Thyroid gland (tissue), 4 donors: ENCODE data around the gene DENND2D. TPM values are rescaled to one million over a fixed set of nuclear protein-coding genes. Genes with fewer than 3 reads are reported as not detected.

Source experiments
- DNase-seq, 2 donors: peaks; one replicate each; pipeline ENCODE4 v3.0.0-alpha.2; 2019
- H3K27ac ChIP-seq, 3 donors: fragments of 200-600 bp; sonication (generic); 1 replicate in 2 of 3; 2 replicates in 1 of 3; pipeline ENCODE4 v1.5.1; 2016 to 2019; ENCODE audit warnings: mild to moderate bottlenecking in 1 of 3, moderate library complexity in 1 of 3
- H3K27me3 ChIP-seq: fragments of 200-600 bp; sonication (generic); one replicate; pipeline ENCODE4 v1.5.1; 2019
- H3K36me3 ChIP-seq, 2 donors: fragments of 200-600 bp; sonication (generic); one replicate each; pipeline ENCODE4 v1.5.1; 2016 to 2019
- H3K4me1 ChIP-seq, 2 donors: fragments of 200-600 bp; sonication (generic); one replicate each; pipeline ENCODE4 v1.5.1; 2017 to 2019
- H3K4me3 ChIP-seq, 3 donors: fragments of 200-600 bp; sonication (generic); replicated peaks in 1 of 3; 1 replicate in 2 of 3; 2 replicates in 1 of 3; pipeline ENCODE4 v1.5.1; 2016; ENCODE audit warnings: mild to moderate bottlenecking in 1 of 3
- H3K9me3 ChIP-seq: fragments of 200-600 bp; sonication (generic); one replicate; pipeline ENCODE4 v1.5.1; 2017
- POLR2A ChIP-seq, 2 donors: fragments of 450-650 bp; IDR thresholded peaks; one replicate each; pipeline ENCODE4 v1.6.1; 2017; ENCODE audit warnings: antibody characterized with exemption in 2 of 2, mild to moderate bottlenecking in 2 of 2, moderate library complexity in 1 of 2
- WGBS, 2 donors: methylation state at CpG; one replicate each; pipeline ENCODE4 v1.1.5; 2017; 5-methylcytosine and 5-hydroxymethylcytosine counted together
- intact Hi-C: fragments of 100-400 bp; cut with DNase I; formaldehyde crosslinking; loops from one replicate; pipeline ENCODE4 v1.15.1; 2023
- total RNA-seq, 4 donors: library from RNA; depleted of rRNA; stranded (reverse); fragments of >200 nt; gene quantifications; one replicate each; pipeline ENCODE4 v1.2.3, GENCODE V29; 2016
- TF ChIP-seq, protein P1 (sequence below), 6 experiments: fragments of 200-600 bp in 3 of 6; fragments of 450-650 bp in 3 of 6; sonication (generic) in 3 of 6; IDR thresholded peaks; one replicate each; pipeline ENCODE4 v1.5.1; 2016 to 2019; ENCODE audit warnings: antibody characterized with exemption in 6 of 6, mild to moderate bottlenecking in 2 of 6, inconsistent platforms in 1 of 6, moderate library complexity in 1 of 6

DENND2D gene
- total RNA-seq, 4 donors from 2014 or later = 45.1 to 53.3 (median 49.4) TPM

DNA sequence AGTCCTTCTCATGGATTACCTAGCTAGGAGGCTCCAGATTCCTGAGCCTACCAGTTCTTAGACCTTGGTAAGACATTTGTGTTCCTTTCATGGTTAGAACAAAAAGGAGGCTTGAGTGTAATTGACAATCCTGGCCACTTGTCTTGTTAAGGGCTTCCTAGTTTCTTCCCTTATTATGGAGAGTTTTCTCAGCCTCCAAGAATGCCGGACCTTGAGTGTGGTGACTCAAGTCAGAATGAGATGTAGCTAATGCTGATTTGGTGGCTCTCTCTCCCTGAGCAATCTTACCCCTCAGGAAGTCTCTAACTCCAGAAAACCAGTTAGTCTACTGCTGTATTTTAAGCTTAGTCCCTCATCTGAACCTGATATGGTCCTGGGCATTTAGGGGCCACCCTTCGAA is 41.4 kb upstream of the DENND2D start:
- intact Hi-C loops = no loop called here
- TF ChIP-seq POLR2A (IDR thresholded peaks at IDR 0.05) = no peak
- TF ChIP-seq, protein P1, sequence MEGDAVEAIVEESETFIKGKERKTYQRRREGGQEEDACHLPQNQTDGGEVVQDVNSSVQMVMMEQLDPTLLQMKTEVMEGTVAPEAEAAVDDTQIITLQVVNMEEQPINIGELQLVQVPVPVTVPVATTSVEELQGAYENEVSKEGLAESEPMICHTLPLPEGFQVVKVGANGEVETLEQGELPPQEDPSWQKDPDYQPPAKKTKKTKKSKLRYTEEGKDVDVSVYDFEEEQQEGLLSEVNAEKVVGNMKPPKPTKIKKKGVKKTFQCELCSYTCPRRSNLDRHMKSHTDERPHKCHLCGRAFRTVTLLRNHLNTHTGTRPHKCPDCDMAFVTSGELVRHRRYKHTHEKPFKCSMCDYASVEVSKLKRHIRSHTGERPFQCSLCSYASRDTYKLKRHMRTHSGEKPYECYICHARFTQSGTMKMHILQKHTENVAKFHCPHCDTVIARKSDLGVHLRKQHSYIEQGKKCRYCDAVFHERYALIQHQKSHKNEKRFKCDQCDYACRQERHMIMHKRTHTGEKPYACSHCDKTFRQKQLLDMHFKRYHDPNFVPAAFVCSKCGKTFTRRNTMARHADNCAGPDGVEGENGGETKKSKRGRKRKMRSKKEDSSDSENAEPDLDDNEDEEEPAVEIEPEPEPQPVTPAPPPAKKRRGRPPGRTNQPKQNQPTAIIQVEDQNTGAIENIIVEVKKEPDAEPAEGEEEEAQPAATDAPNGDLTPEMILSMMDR (IDR thresholded peaks at IDR 0.05) = no peak
- no peak overlapping the region for H3K4me3 ChIP-seq
- DNase-seq = no peak
- H3K36me3 ChIP-seq = no peaks in the 10 kb centered on the region
- peaks cover 0 to 27% of the 10 kb centered on the region in 2 donors for H3K4me1 ChIP-seq
- peak overlapping the region in 1 of 3 donors; percentile 20 for H3K27ac ChIP-seq
- H3K9me3 ChIP-seq = no peaks in the 10 kb centered on the region
- no peaks in the 10 kb centered on the region for H3K27me3 ChIP-seq
- WGBS, 2 donors = 46 to 55% methylated on average over 2 of the region's 2 CpGs

DNA sequence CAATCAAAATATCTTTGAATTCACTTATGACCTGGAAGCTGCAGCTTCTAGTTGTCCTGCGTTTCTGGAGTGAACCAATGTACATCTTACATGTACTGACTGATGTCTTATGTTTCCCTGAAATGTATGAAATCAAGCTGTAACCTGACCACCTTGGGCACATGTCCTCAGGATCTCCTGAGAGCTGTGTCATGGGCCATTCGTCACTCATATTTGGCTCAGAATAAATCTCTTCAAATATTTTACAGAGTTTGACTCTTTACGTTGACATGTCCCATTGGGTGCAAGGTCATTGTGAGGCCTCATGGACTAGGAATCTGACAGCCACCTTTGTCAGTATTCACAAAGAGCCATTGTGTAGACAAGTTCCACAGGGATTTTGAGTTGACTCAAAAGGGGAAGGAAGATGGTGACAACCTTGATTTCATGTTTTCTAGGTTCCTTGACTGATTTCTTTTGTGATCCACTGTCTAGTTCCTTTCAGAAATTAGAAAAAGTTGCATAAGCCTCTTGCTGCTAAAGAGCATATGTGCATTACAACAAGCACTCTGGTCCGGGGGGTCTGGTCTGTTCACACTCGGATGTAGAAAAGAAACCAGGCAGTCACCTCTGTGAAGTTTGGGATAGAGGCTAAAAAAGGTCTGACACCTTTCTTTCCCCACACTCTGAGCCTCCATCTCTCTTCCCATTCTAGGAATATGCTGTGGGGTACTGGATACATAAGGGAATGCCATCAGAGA is 37.8 kb upstream of the DENND2D start:
- intact Hi-C loops = no loop called here
- no peaks in the 10 kb centered on the region for H3K36me3 ChIP-seq

DNA sequence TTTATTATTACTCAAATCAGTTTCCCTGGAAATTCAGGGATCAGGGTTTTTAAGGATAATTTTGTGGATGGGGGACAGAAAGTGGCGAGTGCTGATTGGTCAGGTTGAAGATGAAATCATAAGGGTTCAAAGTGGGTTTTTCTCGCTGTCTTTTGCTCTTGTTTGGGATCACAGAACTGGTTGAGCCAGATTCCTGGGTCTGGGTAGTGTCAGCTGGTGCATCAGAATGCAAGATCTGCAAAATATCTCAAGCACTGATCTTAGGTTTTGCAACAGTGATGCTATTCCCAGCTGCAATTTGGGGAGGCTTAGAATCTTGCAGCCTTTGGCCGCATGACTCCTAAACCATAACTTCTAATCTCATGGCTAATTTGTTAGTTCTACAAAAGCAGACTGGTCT is 36.4 kb upstream of the DENND2D start:
- no peaks in the 10 kb centered on the region for H3K36me3 ChIP-seq
- peak overlapping the region in 2 of 3 donors; percentile 27 to 30 for H3K27ac ChIP-seq
- TF ChIP-seq, protein P1 (IDR thresholded peaks at IDR 0.05) = no peak
- no peak for TF ChIP-seq POLR2A (IDR thresholded peaks at IDR 0.05)
- peak; percentile 63 for DNase-seq
- WGBS, 2 donors = 51 to 54% methylated on average over 3 of the region's 3 CpGs
- H3K4me3 ChIP-seq = no peak overlapping the region
- intact Hi-C loops = no loop called here
- H3K27me3 ChIP-seq = no peaks in the 10 kb centered on the region
- peaks cover 7 to 39% of the 10 kb centered on the region in 2 donors for H3K4me1 ChIP-seq
- no peaks in the 10 kb centered on the region for H3K9me3 ChIP-seq

More for the DNA sequence above, 37.8 kb upstream of the DENND2D start:
- 87 to 93% methylated on average over 5 of the region's 5 CpGs for WGBS, 2 donors
- H3K27ac ChIP-seq = no peak overlapping the region
- H3K4me1 ChIP-seq = peaks cover 7 to 48% of the 10 kb centered on the region in 2 donors
- DNase-seq = no peak
- H3K27me3 ChIP-seq = no peaks in the 10 kb centered on the region
- H3K9me3 ChIP-seq = no peaks in the 10 kb centered on the region
- no peak overlapping the region for H3K4me3 ChIP-seq
- TF ChIP-seq, protein P1 (IDR thresholded peaks at IDR 0.05) = no peak
- TF ChIP-seq POLR2A (IDR thresholded peaks at IDR 0.05) = no peak

DNA sequence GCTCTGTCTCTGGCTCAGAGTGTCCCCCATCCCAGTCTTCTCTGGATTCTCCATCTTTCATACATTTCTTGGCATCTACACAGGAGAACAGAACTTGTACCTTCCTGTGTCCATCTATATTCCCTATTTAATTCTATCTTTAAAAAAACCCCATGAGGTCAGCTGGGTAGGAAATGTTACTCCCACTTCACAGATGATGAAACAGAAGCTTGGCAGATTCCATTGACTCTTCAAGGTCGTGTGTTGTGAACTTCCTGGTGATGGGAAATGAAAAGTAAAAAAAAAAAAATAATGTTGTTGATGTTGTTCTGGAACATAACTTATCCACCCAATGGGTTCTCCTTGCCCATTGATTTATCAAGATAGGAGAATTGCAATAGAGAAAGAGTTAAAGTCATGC is 35.9 kb upstream of the DENND2D start:
- TF ChIP-seq POLR2A (IDR thresholded peaks at IDR 0.05) = no peak
- TF ChIP-seq, protein P1 (IDR thresholded peaks at IDR 0.05) = no peak
- 22 to 32% methylated on average over 1 of the region's 1 CpG for WGBS, 2 donors
- no peaks in the 10 kb centered on the region for H3K9me3 ChIP-seq

DNA sequence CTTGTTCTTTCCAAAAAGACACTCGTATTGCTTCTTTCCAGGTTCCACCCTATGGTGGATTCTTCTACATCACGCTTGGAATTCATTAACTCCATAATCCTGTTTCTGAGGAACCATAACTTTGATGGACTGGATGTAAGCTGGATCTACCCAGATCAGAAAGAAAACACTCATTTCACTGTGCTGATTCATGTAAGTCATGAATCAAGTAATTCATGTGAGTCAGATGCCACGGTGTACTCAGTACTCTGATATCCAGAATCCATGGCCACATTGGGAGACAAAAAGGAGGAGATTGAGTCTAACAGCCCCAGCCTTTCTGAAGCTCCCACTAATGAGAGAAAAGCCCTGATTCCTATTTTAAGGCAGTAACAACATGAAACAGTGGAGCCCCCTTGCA is 34.4 kb upstream of the DENND2D start:
- Histone ChIP-seq H3K27me3 (no peaks in the 10 kb centered on the region), H3K27ac (peak overlapping the region in 1 of 3 donors; percentile 62), H3K4me1 (peaks cover 7 to 35% of the 10 kb centered on the region in 2 donors), H3K4me3 (no peak overlapping the region), H3K36me3 (no peaks in the 10 kb centered on the region), H3K9me3 (no peaks in the 10 kb centered on the region)
- intact Hi-C loops = no loop called here
- no peak for DNase-seq
- TF ChIP-seq POLR2A (IDR thresholded peaks at IDR 0.05) = no peak
- TF ChIP-seq, protein P1 (IDR thresholded peaks at IDR 0.05) = no peak
- 78 to 94% methylated on average over 3 of the region's 3 CpGs for WGBS, 2 donors

More for the DNA sequence above, 35.9 kb upstream of the DENND2D start:
- Histone ChIP-seq H3K4me3 (no peak overlapping the region), H3K27me3 (no peaks in the 10 kb centered on the region), H3K27ac (no peak overlapping the region), H3K4me1 (peaks cover 7 to 35% of the 10 kb centered on the region in 2 donors), H3K36me3 (no peaks in the 10 kb centered on the region)
- no peak for DNase-seq
- intact Hi-C loops = no loop called here
